GM12878 (cell line): ENCODE data around the gene MICB. TPM values are rescaled to one million over a fixed set of nuclear protein-coding genes. Genes with fewer than 3 reads are reported as not detected.

Experiments used
- ATAC-seq: fragments of 200-7000 bp; cut with Tn5 transposase; 3 replicates; pipeline ENCODE4 v1.9.1; 2020; ENCODE audit warnings: mild to moderate bottlenecking, moderate library complexity
- BruUV-seq: library from RNA; stranded (reverse); fragments of 400-500 nt; replicated peaks from 2 replicates; lab custom pipeline; 2021; lab: Mats Ljungman, UMichigan
- CTCF ChIA-PET: fragments of 300-600 bp; sonication (Branson Sonifier 250); formaldehyde crosslinking; extraction: SDS; loops from one replicate; lab custom pipeline; 2021; ENCODE audit warnings: inconsistent platforms; lab: Yijun Ruan, JAX
- POLR2A ChIA-PET: fragments of 350-600 bp; formaldehyde crosslinking; extraction: SDS; loops from one replicate; lab custom pipeline; 2021; ENCODE audit warnings: inconsistent platforms; lab: Charles Lee
- RAD21 ChIA-PET: fragments of 300-600 bp; sonication (Branson Sonifier 250); formaldehyde crosslinking; loops from one replicate; lab custom pipeline; 2023; ENCODE audit warnings: antibody characterized with exemption; ENCODE audit not compliant: unreplicated experiment; lab: Charles Lee
- SMC1A ChIA-PET: fragments of 300-600 bp; sonication (Branson Sonifier 250); formaldehyde crosslinking; loops from one replicate; lab custom pipeline; 2023; ENCODE audit not compliant: unreplicated experiment, uncharacterized antibody; lab: Charles Lee
- DNase-seq: peaks from one replicate; pipeline ENCODE4 v3.0.0-alpha.2; 2011; ENCODE audit warnings: low read depth, low spot score
- FAIRE-seq: peaks from 3 replicates; lab custom pipeline; 2011; peaks lifted over from hg19 to GRCh38; lab: Jason Lieb, UNC
- H2AFZ ChIP-seq: 2 replicates; pipeline ENCODE4 v1.6.0; 2011; ENCODE audit warnings: low read depth, low read length, control low read depth; ENCODE audit not compliant: control insufficient read depth
- H3K27ac ChIP-seq: 2 replicates; pipeline ENCODE4 v1.5.1; 2011; ENCODE audit warnings: control low read depth; ENCODE audit not compliant: control insufficient read depth, insufficient read depth
- H3K27me3 ChIP-seq, 2 experiments: replicated peaks in 1 of 2; 2 replicates each; pipeline versions ENCODE4 v1.6.0 to v1.6.1; 2011; ENCODE audit warnings: low read length in 1 of 2; ENCODE audit not compliant: control insufficient read depth in 2 of 2, insufficient read depth in 2 of 2
- H3K36me3 ChIP-seq, 2 experiments: 2 replicates each; pipeline ENCODE4 v1.5.1; 2011; ENCODE audit warnings: low read length in 1 of 2; ENCODE audit not compliant: control insufficient read depth in 2 of 2, insufficient read depth in 2 of 2
- H3K4me1 ChIP-seq: 2 replicates; pipeline ENCODE4 v1.6.1; 2011; ENCODE audit warnings: mild to moderate bottlenecking, low read length, moderate library complexity, mixed read lengths; ENCODE audit not compliant: control insufficient read depth, insufficient read depth
- H3K4me2 ChIP-seq: 2 replicates; pipeline ENCODE4 v1.6.0; 2011; ENCODE audit warnings: control low read depth; ENCODE audit not compliant: control insufficient read depth, insufficient read depth
- H3K4me3 ChIP-seq: fragments of 200-600 bp; sonication (generic); 2 replicates; pipeline ENCODE4 v1.5.1; 2016
- H3K79me2 ChIP-seq: 2 replicates; pipeline ENCODE4 v1.6.0; 2011; ENCODE audit warnings: low read length; ENCODE audit not compliant: control insufficient read depth, insufficient read depth
- H3K9ac ChIP-seq: 2 replicates; pipeline ENCODE4 v1.8.0; 2011; ENCODE audit warnings: low read length, control low read depth, mixed read lengths; ENCODE audit not compliant: control insufficient read depth, insufficient read depth
- H3K9me3 ChIP-seq: replicated peaks from 3 replicates; pipeline ENCODE4 v1.5.1; 2011; ENCODE audit warnings: mild to moderate bottlenecking, low read length; ENCODE audit not compliant: control insufficient read depth, insufficient read depth
- H4K20me1 ChIP-seq: 2 replicates; pipeline ENCODE4 v1.6.0; 2011; ENCODE audit not compliant: control insufficient read depth, insufficient read depth
- CREM ChIP-seq: IDR thresholded peaks from 2 replicates; pipeline ENCODE4 v1.6.1; 2014; ENCODE audit warnings: antibody characterized with exemption, low read depth
- ETV6 ChIP-seq, 2 experiments: fragments of 450-650 bp in 1 of 2; IDR thresholded peaks in 1 of 2; conservative IDR thresholded peaks in 1 of 2; 2 replicates each; pipeline ENCODE4 v1.6.1; 2014; ENCODE audit warnings: antibody characterized with exemption in 1 of 2, borderline replicate concordance in 1 of 2, low read depth in 1 of 2, mild to moderate bottlenecking in 1 of 2, moderate library complexity in 1 of 2
- FOS ChIP-seq: IDR thresholded peaks from 3 replicates; pipeline ENCODE4 v1.6.1; 2011; ENCODE audit warnings: borderline replicate concordance; ENCODE audit not compliant: insufficient read length; ENCODE audit errors: extremely low read depth
- HDGF ChIP-seq: fragments of 450-650 bp; IDR thresholded peaks from 2 replicates; pipeline ENCODE4 v1.6.1; 2016; ENCODE audit warnings: antibody characterized with exemption
- IRF3 ChIP-seq: fragments of 450-650 bp; IDR thresholded peaks from 2 replicates; pipeline ENCODE4 v1.6.1; 2014; ENCODE audit warnings: mild to moderate bottlenecking
- JUNB ChIP-seq: IDR thresholded peaks from 2 replicates; pipeline ENCODE4 v1.6.1; 2016; ENCODE audit warnings: antibody characterized with exemption, mild to moderate bottlenecking
- RAD51 ChIP-seq: fragments of 450-650 bp; IDR thresholded peaks from 2 replicates; pipeline ENCODE4 v1.6.1; 2016; ENCODE audit warnings: moderate library complexity, mild to moderate bottlenecking, inconsistent platforms
- SKIL ChIP-seq: fragments of 450-650 bp; IDR thresholded peaks from 2 replicates; pipeline ENCODE4 v1.6.1; 2017; ENCODE audit warnings: mild to moderate bottlenecking, low read depth, inconsistent platforms; ENCODE audit not compliant: poor library complexity, severe bottlenecking
- SMAD5 ChIP-seq: IDR thresholded peaks from 2 replicates; pipeline ENCODE4 v1.6.1; 2016; ENCODE audit warnings: antibody characterized with exemption, low read depth
- ZBTB11 ChIP-seq: fragments of 450-650 bp; formaldehyde crosslinking; IDR thresholded peaks from 2 replicates; pipeline ENCODE4 v1.5.0; 2022; ENCODE audit warnings: mild to moderate bottlenecking, missing genetic modification characterization
- ZBTB40 ChIP-seq: fragments of 450-650 bp; IDR thresholded peaks from 2 replicates; pipeline ENCODE4 v1.6.1; 2016; ENCODE audit warnings: mild to moderate bottlenecking, moderate library complexity, borderline replicate concordance
- WGBS: methylation state at CpG from one replicate; pipeline ENCODE4 v1.1.6; 2016; ENCODE audit warnings: low lambda C conversion rate; ENCODE audit not compliant: insufficient replicate concordance, insufficient coverage; ENCODE audit errors: missing lambda C conversion rate; 5-methylcytosine and 5-hydroxymethylcytosine counted together
- in situ Hi-C: fragments of 300-500 bp; cut with MboI; formaldehyde crosslinking; loops from 9 replicates; pipeline ENCODE4 v1.14.3; 2018; ENCODE audit warnings: mixed read lengths
- intact Hi-C: fragments of 100-400 bp; cut with micrococcal nuclease; formaldehyde crosslinking; loops from one replicate; pipeline ENCODE4 v1.14.2; 2022; ENCODE audit not compliant: unreplicated experiment
- polyA plus RNA-seq, 11 experiments: library from polyadenylated mRNA; depleted of rRNA in 4 of 11; unstranded in 6 of 11; stranded (reverse) in 5 of 11; fragments of >200 nt; fragmentation: Nextera tagmentation in 4 of 11; fragmentation: Illumina TruSeq in 1 of 11; extraction: Ambion mirVana in 4 of 11; extraction: Trizol in 1 of 11; gene quantifications; 1 replicate in 1 of 11; 2 replicates in 10 of 11; pipeline versions ENCODE4 v1.2.1 to v1.2.3, GENCODE V29; 2011 to 2016; ENCODE audit warnings: inconsistent platforms in 2 of 11, missing spikeins in 2 of 11, low read depth in 1 of 11
- total RNA-seq, 4 experiments: library from RNA; depleted of rRNA in 3 of 4; stranded (reverse); fragments of >200 nt in 3 of 4; fragmentation: Illumina TruSeq in 1 of 4; extraction: Trizol in 1 of 4; gene quantifications; 2 replicates each; pipeline versions ENCODE4 v1.2.1 to v1.2.3, GENCODE V29; 2013 to 2021

MICB gene
- total and polyA plus RNA-seq, 10 of the 15 experiments (the other 5 are each of a cell fraction or from before 2014, with no cell fraction given), result 9.0 to 37.1 (median 17.8) TPM

- FAIRE-seq, result no peak
- 89% methylated on average over 5 of the region's 5 CpGs for whole genome bisulfite sequencing
- Histone ChIP-seq H3K9ac (no peak overlapping the region), H4K20me1 (peaks cover 6% of the 10 kb centered on the region), H3K79me2 (peaks cover 30% of the 10 kb centered on the region), H3K4me2 (no peak overlapping the region), H2AFZ (no peak overlapping the region), H3K27ac (no peak overlapping the region), H3K27me3 (no peaks in the 10 kb centered on the region; a peak in 1 of 4 replicates), H3K4me3 (no peak overlapping the region), H3K4me1 (peaks cover 9% of the 10 kb centered on the region), H3K36me3 (peaks cover 0 to 5% of the 10 kb centered on the region in 2 experiments; a peak in 1 of 4 replicates), H3K9me3 (no peaks in the 10 kb centered on the region; the same call in 2 of the 3 replicates)
- no peak for ATAC-seq
- POLR2A ChIA-PET, result interaction anchor here (0.9 kb wide), 1 partner anchor 12 kb away, joined by 3 read pairs; no protein-coding TSS in a partner anchor
- TF ChIP-seq JUNB (no peak), SMAD5 (no peak), FOS (no peak), ETV6 (conservative IDR thresholded peaks at IDR 0.05 in 1 of 2, IDR thresholded peaks at IDR 0.05 in 1 of 2; ENCODE audit: borderline replicate concordance in 1 of 2, low read depth in 1 of 2) (no peak), ZBTB40 (no peak), ZBTB11 (CRISPR knock-in tag) (no peak), CREM (no peak), HDGF (no peak), RAD51 (no peak), IRF3 (no peak), SKIL (no peak)
- RAD21 ChIA-PET, result no interaction called here
- DNase-seq, result no peak
- in situ Hi-C loops, result no loop called here
- BruUV-seq, result no TSS peak
- CTCF ChIA-PET, result interaction anchor here (0.9 kb wide), 1 partner anchor 19 kb away, joined by 3 read pairs; no protein-coding TSS in a partner anchor
- SMC1A ChIA-PET, result no interaction called here
- intact Hi-C loops, result no loop called here
These were observed 37.5 kb upstream of the MICB start for GRCh38 chr6:31460361-31461025.
